IMR-90 (cell line): ENCODE data around the gene SYNE1. TPM values are rescaled to one million over a fixed set of nuclear protein-coding genes. Genes with fewer than 3 reads are reported as not detected.

Experiments used
- ATAC-seq: fragments of 200-7000 bp; cut with Tn5 transposase; 2 replicates; pipeline ENCODE4 v1.9.1; 2020; ENCODE audit warnings: low read depth, mild to moderate bottlenecking, moderate library complexity
- BruUV-seq: library from RNA; stranded (reverse); fragments of 400-500 nt; replicated peaks from 2 replicates; lab custom pipeline; 2021; lab: Mats Ljungman, UMichigan
- CTCF ChIA-PET: fragments of 300-600 bp; formaldehyde crosslinking; extraction: SDS; loops from one replicate; lab custom pipeline; 2021; ENCODE audit warnings: antibody characterized with exemption; lab: Yijun Ruan, JAX
- POLR2A ChIA-PET: fragments of 300-600 bp; sonication (Branson Sonifier 250); formaldehyde crosslinking; loops from one replicate; lab custom pipeline; 2022; ENCODE audit warnings: antibody characterized with exemption; ENCODE audit not compliant: unreplicated experiment; lab: Charles Lee
- DNase-seq: peaks from one replicate; pipeline ENCODE4 v3.0.0; 2013
- H2AFZ ChIP-seq: replicated peaks from 2 replicates; pipeline ENCODE3; 2013; ENCODE audit warnings: low read length, mild to moderate bottlenecking; ENCODE audit not compliant: poor library complexity
- H2AK5ac ChIP-seq: 2 replicates; pipeline ENCODE4 v1.6.1; 2013; ENCODE audit warnings: low read depth, low read length, inconsistent platforms
- H2AK9ac ChIP-seq: replicated peaks from 2 replicates; pipeline ENCODE3; 2013; ENCODE audit warnings: mild to moderate bottlenecking, low read depth, low read length, moderate library complexity; ENCODE audit not compliant: poor library complexity
- H2BK120ac ChIP-seq: 2 replicates; pipeline ENCODE4 v1.6.1; 2013; ENCODE audit warnings: low read depth, low read length, inconsistent platforms
- H2BK15ac ChIP-seq: 3 replicates; pipeline ENCODE4 v1.6.1; 2013; ENCODE audit warnings: low read depth, low read length, inconsistent platforms
- H2BK20ac ChIP-seq: 2 replicates; pipeline ENCODE4 v1.6.1; 2013; ENCODE audit warnings: low read depth, mild to moderate bottlenecking, inconsistent platforms, low read length, moderate library complexity
- H2BK5ac ChIP-seq: 2 replicates; pipeline ENCODE4 v1.6.1; 2013; ENCODE audit warnings: mild to moderate bottlenecking, low read depth, low read length, inconsistent platforms; ENCODE audit not compliant: poor library complexity, severe bottlenecking
- H3K14ac ChIP-seq: replicated peaks from 2 replicates; pipeline ENCODE4 v1.6.1; 2013; ENCODE audit warnings: low read depth, low read length, inconsistent platforms
- H3K18ac ChIP-seq: 2 replicates; pipeline ENCODE4 v1.6.1; 2013; ENCODE audit warnings: low read depth, low read length, control low read depth
- H3K23ac ChIP-seq: 2 replicates; pipeline ENCODE4 v1.6.1; 2013; ENCODE audit warnings: low read depth, low read length, inconsistent platforms
- H3K27ac ChIP-seq: 2 replicates; pipeline ENCODE4 v1.5.1; 2013; ENCODE audit warnings: mild to moderate bottlenecking, control low read depth, low read length; ENCODE audit not compliant: insufficient read depth
- H3K27me3 ChIP-seq: 2 replicates; pipeline ENCODE4 v1.6.1; 2013; ENCODE audit warnings: low read length; ENCODE audit not compliant: control insufficient read depth, insufficient read depth
- H3K36me3 ChIP-seq: 2 replicates; pipeline ENCODE4 v1.6.1; 2013; ENCODE audit warnings: low read length, mixed read lengths; ENCODE audit not compliant: control insufficient read depth, insufficient read depth
- H3K4ac ChIP-seq: 2 replicates; pipeline ENCODE4 v1.6.1; 2013; ENCODE audit warnings: low read depth, low read length, inconsistent platforms
- H3K4me1 ChIP-seq: 2 replicates; pipeline ENCODE4 v1.6.1; 2013; ENCODE audit warnings: low read length, mixed read lengths; ENCODE audit not compliant: control insufficient read depth, insufficient read depth
- H3K4me2 ChIP-seq: 2 replicates; pipeline ENCODE4 v1.6.1; 2013; ENCODE audit warnings: low read depth, mild to moderate bottlenecking, control low read depth, low read length, moderate library complexity
- H3K4me3 ChIP-seq: 2 replicates; pipeline ENCODE4 v1.5.1; 2013; ENCODE audit warnings: low read depth, mild to moderate bottlenecking, control low read depth, low read length, moderate library complexity; ENCODE audit not compliant: insufficient read depth
- H3K56ac ChIP-seq: 2 replicates; pipeline ENCODE4 v1.6.1; 2013; ENCODE audit warnings: low read length, inconsistent platforms; ENCODE audit not compliant: insufficient read depth; ENCODE audit errors: extremely low read depth
- H3K79me1 ChIP-seq, 2 experiments: 2 replicates each; pipeline ENCODE4 v1.6.1; 2013; ENCODE audit warnings: low read length in 2 of 2, inconsistent platforms in 1 of 2, low read depth in 1 of 2
- H3K9ac ChIP-seq: 2 replicates; pipeline ENCODE4 v1.6.1; 2013; ENCODE audit warnings: low read depth, low read length, control low read depth
- H3K9me1 ChIP-seq: 2 replicates; pipeline ENCODE4 v1.6.1; 2013; ENCODE audit warnings: low read length, inconsistent platforms; ENCODE audit not compliant: insufficient read depth
- H3K9me3 ChIP-seq: 2 replicates; pipeline ENCODE4 v1.6.1; 2013; ENCODE audit warnings: low read length; ENCODE audit not compliant: control insufficient read depth, insufficient read depth
- H4K20me1 ChIP-seq: 2 replicates; pipeline ENCODE4 v1.6.1; 2013; ENCODE audit warnings: low read length, inconsistent platforms; ENCODE audit not compliant: insufficient read depth
- H4K5ac ChIP-seq: 2 replicates; pipeline ENCODE4 v1.6.1; 2013; ENCODE audit warnings: mild to moderate bottlenecking, low read depth, low read length, control low read depth
- H4K8ac ChIP-seq, 2 experiments: 2 replicates each; pipeline ENCODE4 v1.6.1; 2013; ENCODE audit warnings: low read depth in 2 of 2, low read length in 2 of 2, control low read depth in 1 of 2, inconsistent platforms in 1 of 2
- H4K91ac ChIP-seq: 2 replicates; pipeline ENCODE4 v1.6.1; 2013; ENCODE audit warnings: low read depth, low read length, inconsistent platforms; ENCODE audit not compliant: insufficient read depth
- CTCF ChIP-seq: conservative IDR thresholded peaks from 2 replicates; pipeline ENCODE4 v1.5.1; 2012; ENCODE audit warnings: mild to moderate bottlenecking, low read depth, low read length, improper control_type of control experiment
- MAFK ChIP-seq: IDR thresholded peaks from 2 replicates; pipeline ENCODE4 v1.6.1; 2012; ENCODE audit warnings: low read depth, low read length, improper control_type of control experiment
- RAD21 ChIP-seq: IDR thresholded peaks from 2 replicates; pipeline ENCODE4 v1.6.1; 2012; ENCODE audit warnings: low read length, improper control_type of control experiment
- SMC3 ChIP-seq: fragments of 150-350 bp; IDR thresholded peaks from 2 replicates; pipeline ENCODE4 v1.6.1; 2016; ENCODE audit warnings: low read depth, mild to moderate bottlenecking, antibody characterized with exemption, low read length, moderate library complexity
- WGBS, 2 experiments: methylation state at CpG; one replicate each; pipeline versions ENCODE4 v1.1.5 to v1.1.7; 2013; ENCODE audit warnings: missing lambda C conversion rate in 2 of 2; ENCODE audit not compliant: insufficient read length in 1 of 2; ENCODE audit errors: extremely low coverage in 2 of 2; 5-methylcytosine and 5-hydroxymethylcytosine counted together
- dilution Hi-C: fragments of 300-500 bp; cut with HindIII; formaldehyde crosslinking; loops from one replicate; pipeline ENCODE4 v1.14.3; 2018; ENCODE audit warnings: low sequenced_read_pairs; ENCODE audit not compliant: unreplicated experiment
- in situ Hi-C: fragments of 300-500 bp; cut with MboI; formaldehyde crosslinking; loops from 3 replicates; pipeline ENCODE4 v1.14.3; 2019; ENCODE audit warnings: low sequenced_read_pairs, inconsistent platforms, mixed read lengths
- intact Hi-C: fragments of 100-400 bp; cut with micrococcal nuclease; formaldehyde crosslinking; loops from 2 replicates; pipeline ENCODE4 v1.10.0; 2022
- polyA plus RNA-seq, 3 experiments: library from polyadenylated mRNA; depleted of rRNA; stranded (reverse); fragments of >200 nt; gene quantifications; 2 replicates each; pipeline ENCODE4 v1.2.3, GENCODE V29; 2012; ENCODE audit warnings: low replicate concordance in 1 of 3
- total RNA-seq: library from RNA; depleted of rRNA; stranded (reverse); fragments of >200 nt; gene quantifications from 2 replicates; pipeline ENCODE4 v1.2.3, GENCODE V29; 2012

SYNE1 gene
- total and polyA plus RNA-seq, 2 of the 4 experiments (the other 2 are of a cell fraction) = 34.1 to 159 TPM

DNA sequence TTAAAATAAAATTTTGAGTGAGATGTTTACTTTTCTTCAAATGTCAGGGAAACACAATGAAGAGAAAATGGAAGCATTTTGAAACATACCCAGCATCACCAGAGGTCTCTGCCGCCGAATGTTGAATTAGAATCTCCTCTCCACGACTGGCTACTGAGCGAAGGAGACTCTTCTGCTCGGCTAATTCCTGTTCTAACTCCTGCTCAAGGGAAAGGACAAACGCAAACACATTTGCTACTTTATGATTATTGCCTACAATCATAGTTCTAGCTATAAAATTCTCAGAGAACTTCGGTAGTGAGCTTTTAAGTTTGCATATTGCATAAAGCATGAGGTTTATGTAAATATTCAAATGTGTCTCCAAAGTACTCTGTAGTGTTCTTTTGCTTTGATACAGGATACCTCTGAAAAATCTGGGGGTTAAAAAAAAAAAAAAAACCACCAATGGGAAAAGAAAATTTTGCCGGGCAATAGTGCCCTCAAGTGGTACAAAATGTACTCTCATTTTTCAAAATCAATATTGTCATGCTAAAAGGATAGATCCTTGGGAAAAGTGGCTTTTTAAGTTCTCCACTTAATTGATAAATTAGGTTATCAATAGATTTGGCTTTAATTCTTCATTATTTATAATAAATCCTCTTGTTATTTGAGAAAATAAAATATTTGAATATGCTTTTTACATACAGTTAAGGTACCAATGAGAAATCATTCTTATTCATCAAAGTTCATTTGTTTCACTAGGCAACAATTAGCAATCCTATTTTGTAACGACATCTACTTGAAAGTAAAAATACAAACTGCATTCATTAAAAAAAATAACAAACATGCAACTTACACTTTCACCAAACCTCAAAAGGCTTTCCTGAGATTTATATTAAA is 369.0 kb downstream of the SYNE1 start:
- ChIA-PET POLR2A (no interaction called here), CTCF (interaction anchor here (0.6 to 1.0 kb wide), 10 partner anchors 33 to 805 kb away, joined by 3 to 7 read pairs (median 3); no protein-coding TSS in a partner anchor)
- H3K9ac ChIP-seq = no peak overlapping the region
- H3K9me3 ChIP-seq = no peaks in the 10 kb centered on the region
- no peak overlapping the region for H3K4ac ChIP-seq
- H2AFZ ChIP-seq = no peak overlapping the region
- intact Hi-C loops = loop anchor here (1.0 to 10.0 kb wide), 6 partner anchors 61 to 826 kb away; no protein-coding TSS in a partner anchor
- 0 out of 4 replicates have a peak, but pooled peaks cover 0 to 1% of the 10 kb centered on the region in 2 experiments for H3K79me1 ChIP-seq
- no peak overlapping the region for H3K23ac ChIP-seq
- H3K36me3 ChIP-seq = peaks cover 15% of the 10 kb centered on the region
- H2BK15ac ChIP-seq = no peak overlapping the region
- H3K4me2 ChIP-seq = no peak overlapping the region
- H3K4me1 ChIP-seq = peaks cover 18% of the 10 kb centered on the region
- H4K5ac ChIP-seq = no peak overlapping the region
- H2BK20ac ChIP-seq = no peak overlapping the region
- no peak overlapping the region for H2BK5ac ChIP-seq
- H4K8ac ChIP-seq = peak overlapping the region in 1 of 2 experiments; percentile 45; a peak in 2 of 4 replicates
- no peak overlapping the region; the same call in 1 of the 2 replicates for H4K91ac ChIP-seq
- H2AK9ac ChIP-seq = no peak overlapping the region
- no peak for DNase-seq
- H3K27ac ChIP-seq = no peak overlapping the region
- no peaks in the 10 kb centered on the region for H4K20me1 ChIP-seq
- dilution Hi-C loops = no loop called here
- H3K18ac ChIP-seq = no peak overlapping the region
- peaks cover 3% of the 10 kb centered on the region for H3K9me1 ChIP-seq
- TF ChIP-seq SMC3 (peak; percentile 24; the same call in 1 of the 2 replicates), CTCF (peak; percentile 63), MAFK (no peak), RAD21 (peak; percentile 59)
- H3K27me3 ChIP-seq = no peaks in the 10 kb centered on the region
- no peak overlapping the region for H3K56ac ChIP-seq
- no peak for ATAC-seq
- in situ Hi-C loops = loop anchor here (10.0 kb wide), 1 partner anchor 503 kb away; no protein-coding TSS in a partner anchor
- no peak overlapping the region for H3K4me3 ChIP-seq
- H3K14ac ChIP-seq = no peak overlapping the region
- H2AK5ac ChIP-seq = no peak overlapping the region
- no CpG with 5 or more reads among the region's 9 CpGs for WGBS, 2 experiments
- H2BK120ac ChIP-seq = no peak overlapping the region
- BruUV-seq = no TSS peak
